Mesothelial cell of epicardium (in vitro differentiated cells): Measurements from ENCODE around the gene MICOS13. TPM values are rescaled to one million over a fixed set of nuclear protein-coding genes. Genes with fewer than 3 reads are reported as not detected.

Experiments used
- DNase-seq, 2 experiments: peaks; one replicate each; pipeline ENCODE4 v3.0.0; 2021; ENCODE audit warnings: low spot score in 2 of 2; ENCODE audit not compliant: unreplicated experiment in 2 of 2
- H3K27ac Mint-ChIP-seq: 2 replicates; pipeline ENCODE4 v1.8.0; 2021; ENCODE audit warnings: mixed read lengths
- H3K27me3 Mint-ChIP-seq: 2 replicates; pipeline ENCODE4 v1.8.0; 2021; ENCODE audit warnings: low read depth, mixed read lengths
- H3K36me3 Mint-ChIP-seq: 2 replicates; pipeline ENCODE4 v1.8.0; 2021; ENCODE audit warnings: mixed read lengths
- H3K4me1 Mint-ChIP-seq: 2 replicates; pipeline ENCODE4 v1.8.0; 2021; ENCODE audit warnings: mixed read lengths
- H3K4me3 Mint-ChIP-seq: 2 replicates; pipeline ENCODE4 v1.8.0; 2021; ENCODE audit warnings: mild to moderate bottlenecking, moderate library complexity, mixed read lengths
- H3K9me3 Mint-ChIP-seq: 2 replicates; pipeline ENCODE4 v1.8.0; 2021; ENCODE audit warnings: mixed read lengths
- total RNA-seq: library from RNA; stranded (reverse); gene quantifications from 3 replicates; pipeline ENCODE4 v1.2.1, GENCODE V29; 2021
- TF ChIP-seq, protein P1 (sequence below): fragments of 200-600 bp; sonication (generic); IDR thresholded peaks from one replicate; pipeline ENCODE4 v1.5.0; 2021; ENCODE audit warnings: antibody characterized with exemption; ENCODE audit not compliant: unreplicated experiment

Gene MICOS13
- total RNA-seq, 1 donor from 2014 or later = 30.7 TPM

GRCh38 chr19:5711713-5712161 lies 31.4 kb upstream of the MICOS13 start:
- Mint-ChIP-seq H3K4me3 (no peak overlapping the region), H3K36me3 (peaks cover 7% of the 10 kb centered on the region), H3K9me3 (no peaks in the 10 kb centered on the region), H3K27me3 (no peaks in the 10 kb centered on the region), H3K27ac (no peak overlapping the region), H3K4me1 (peaks cover 1% of the 10 kb centered on the region)
- DNase-seq = no peak
- TF ChIP-seq, protein P1, sequence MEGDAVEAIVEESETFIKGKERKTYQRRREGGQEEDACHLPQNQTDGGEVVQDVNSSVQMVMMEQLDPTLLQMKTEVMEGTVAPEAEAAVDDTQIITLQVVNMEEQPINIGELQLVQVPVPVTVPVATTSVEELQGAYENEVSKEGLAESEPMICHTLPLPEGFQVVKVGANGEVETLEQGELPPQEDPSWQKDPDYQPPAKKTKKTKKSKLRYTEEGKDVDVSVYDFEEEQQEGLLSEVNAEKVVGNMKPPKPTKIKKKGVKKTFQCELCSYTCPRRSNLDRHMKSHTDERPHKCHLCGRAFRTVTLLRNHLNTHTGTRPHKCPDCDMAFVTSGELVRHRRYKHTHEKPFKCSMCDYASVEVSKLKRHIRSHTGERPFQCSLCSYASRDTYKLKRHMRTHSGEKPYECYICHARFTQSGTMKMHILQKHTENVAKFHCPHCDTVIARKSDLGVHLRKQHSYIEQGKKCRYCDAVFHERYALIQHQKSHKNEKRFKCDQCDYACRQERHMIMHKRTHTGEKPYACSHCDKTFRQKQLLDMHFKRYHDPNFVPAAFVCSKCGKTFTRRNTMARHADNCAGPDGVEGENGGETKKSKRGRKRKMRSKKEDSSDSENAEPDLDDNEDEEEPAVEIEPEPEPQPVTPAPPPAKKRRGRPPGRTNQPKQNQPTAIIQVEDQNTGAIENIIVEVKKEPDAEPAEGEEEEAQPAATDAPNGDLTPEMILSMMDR = no peak

- TF ChIP-seq, protein P1 = no peak
- no peak for DNase-seq
- Mint-ChIP-seq H3K4me3 (no peak overlapping the region), H3K9me3 (no peaks in the 10 kb centered on the region), H3K27me3 (no peaks in the 10 kb centered on the region), H3K27ac (no peak overlapping the region), H3K36me3 (peaks cover 9% of the 10 kb centered on the region), H3K4me1 (no peaks in the 10 kb centered on the region)
Observed at GRCh38 chr19:5711025-5711424, 30.7 kb upstream of the MICOS13 start.

DNA sequence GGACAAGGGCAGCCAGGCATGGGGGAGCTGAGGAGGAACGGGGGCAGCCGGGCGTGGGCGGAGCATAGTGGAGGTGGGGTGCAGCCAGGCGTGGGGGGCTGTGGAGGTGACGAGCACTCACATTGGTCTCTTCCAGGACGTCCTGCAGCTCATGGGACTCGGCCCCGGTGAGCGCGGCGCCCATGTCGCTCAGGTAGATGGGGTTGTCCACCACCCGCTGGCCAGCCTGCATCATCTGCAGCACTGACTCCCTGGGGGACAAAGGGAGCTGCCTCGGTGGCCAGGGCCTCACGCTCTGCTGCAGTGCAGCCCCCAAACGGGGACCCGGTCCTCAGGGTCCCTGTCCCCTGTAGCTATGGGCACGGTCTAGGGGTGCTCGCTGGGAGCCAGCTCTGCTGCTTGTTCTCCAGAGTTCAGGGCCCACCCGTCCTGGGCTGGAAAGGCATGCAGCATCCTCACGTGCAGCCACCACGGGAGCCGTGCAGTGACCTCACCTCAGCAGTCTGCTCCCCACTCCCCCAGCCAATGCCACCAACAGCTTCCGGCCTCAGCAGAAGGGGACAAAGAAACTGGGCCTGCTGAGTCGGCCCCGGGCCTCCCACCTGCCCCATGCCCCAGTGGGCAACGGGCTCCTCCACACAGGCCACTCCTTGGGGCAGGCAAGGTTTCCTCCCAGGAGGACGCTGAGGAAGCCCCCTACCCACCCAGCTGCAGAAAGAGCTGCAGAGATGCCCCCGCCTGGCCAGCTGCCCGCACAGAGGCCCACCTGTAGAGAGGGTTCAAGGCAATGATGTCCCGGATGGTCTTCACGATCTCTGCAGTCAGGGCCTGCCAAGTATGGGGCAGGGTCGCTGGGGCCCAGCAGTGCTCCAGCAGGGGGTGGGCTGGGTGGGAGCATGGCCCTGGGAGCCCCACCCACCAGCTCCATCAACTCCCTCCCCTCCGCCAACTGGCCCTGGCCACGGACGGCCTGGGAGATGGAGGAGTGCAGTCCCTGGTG lies 27.6 kb upstream of the MICOS13 start:
- H3K4me1 Mint-ChIP-seq = no peaks in the 10 kb centered on the region
- H3K27me3 Mint-ChIP-seq = no peaks in the 10 kb centered on the region
- no peaks in the 10 kb centered on the region for H3K9me3 Mint-ChIP-seq
- H3K4me3 Mint-ChIP-seq = no peak overlapping the region
- no peak for DNase-seq
- TF ChIP-seq, protein P1 = no peak
- H3K36me3 Mint-ChIP-seq = peaks cover 14% of the 10 kb centered on the region
- no peak overlapping the region for H3K27ac Mint-ChIP-seq

GRCh38 chr19:5706876-5707573 lies 26.7 kb upstream of the MICOS13 start:
- H3K4me1 Mint-ChIP-seq = no peaks in the 10 kb centered on the region
- no peak overlapping the region for H3K27ac Mint-ChIP-seq
- H3K9me3 Mint-ChIP-seq = no peaks in the 10 kb centered on the region
- no peaks in the 10 kb centered on the region for H3K27me3 Mint-ChIP-seq
- peaks cover 15% of the 10 kb centered on the region for H3K36me3 Mint-ChIP-seq
- TF ChIP-seq, protein P1 = no peak
- no peak for DNase-seq
- no peak overlapping the region for H3K4me3 Mint-ChIP-seq

DNA sequence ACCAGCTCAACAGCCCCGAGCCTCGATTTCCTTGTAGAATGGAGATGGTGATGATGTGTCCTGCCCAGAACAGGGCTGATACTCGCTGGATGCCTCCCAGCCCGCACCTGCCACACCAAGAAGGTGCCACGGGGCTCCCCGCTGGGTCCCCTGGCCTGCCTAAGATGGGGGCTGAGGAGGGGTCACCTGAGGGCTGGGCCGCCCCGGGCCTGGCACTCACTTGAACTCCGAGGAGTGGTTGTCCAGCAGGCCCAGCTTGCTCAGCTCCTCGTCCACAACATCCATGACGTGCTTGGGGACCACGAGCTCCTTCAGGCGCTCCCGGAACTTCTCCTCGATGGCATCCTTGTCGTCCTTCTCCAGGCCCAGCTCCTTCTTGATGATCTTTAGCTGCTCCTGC lies 25.2 kb upstream of the MICOS13 start:
- Mint-ChIP-seq H3K4me3 (no peak overlapping the region), H3K4me1 (no peaks in the 10 kb centered on the region), H3K27ac (no peak overlapping the region), H3K36me3 (peaks cover 25% of the 10 kb centered on the region), H3K27me3 (no peaks in the 10 kb centered on the region), H3K9me3 (no peaks in the 10 kb centered on the region)
- TF ChIP-seq, protein P1 = no peak
- DNase-seq = no peak
